ENCODE results near the gene COL6A2. TPM values are rescaled to one million over a fixed set of nuclear protein-coding genes. Genes with fewer than 3 reads are reported as not detected.

COL6A2 gene
- total and polyA plus RNA-seq, 2 of the 4 experiments (the other 2 are of a cell fraction), result 208 to 1,065 TPM

DNA sequence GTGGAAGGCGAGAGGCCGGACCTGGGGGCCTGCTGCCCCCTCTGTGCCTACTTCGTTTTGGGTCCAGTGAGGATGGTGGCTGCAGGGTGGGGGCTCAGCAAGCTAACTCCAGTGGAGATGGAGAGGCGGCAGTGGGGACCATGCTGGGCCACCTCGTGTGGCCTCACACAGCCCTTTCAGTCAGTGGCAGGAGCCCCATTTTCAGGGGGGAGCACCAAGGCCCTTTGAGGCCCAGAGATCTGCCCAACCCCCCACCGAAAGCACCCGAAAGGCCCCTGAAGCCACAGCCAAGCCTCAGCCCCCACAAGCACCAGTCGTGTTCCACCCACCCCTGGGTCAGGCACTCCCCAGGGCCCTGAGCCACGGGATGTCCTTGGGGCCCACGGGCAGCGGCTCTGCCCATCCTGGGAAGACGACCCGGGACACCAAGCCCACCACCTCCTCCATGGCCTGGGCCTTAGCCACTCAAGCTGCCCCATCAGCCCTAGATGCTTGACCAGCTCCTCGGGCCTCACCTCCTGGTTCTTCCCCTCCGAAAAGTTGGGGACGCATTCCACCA, 57.1 kb downstream of the COL6A2 start:
- Histone ChIP-seq H3K4me1 (ENCODE audit: control insufficient read depth, insufficient read depth, low read length) (peaks cover 2% of the 10 kb centered on the region), H3K9me3 (ENCODE audit: control insufficient read depth, insufficient read depth, low read length) (no peaks in the 10 kb centered on the region), H3K79me1 (ENCODE audit: low read depth in 1 of 2, low read length in 2 of 2) (no peaks in the 10 kb centered on the region), H3K27ac (ENCODE audit: insufficient read depth, low read length) (no peak overlapping the region), H3K4me2 (ENCODE audit: low read depth, low read length) (no peak overlapping the region), H3K23ac (ENCODE audit: low read depth, low read length) (no peak overlapping the region), H4K20me1 (ENCODE audit: insufficient read depth, low read length) (no peaks in the 10 kb centered on the region), H3K27me3 (ENCODE audit: control insufficient read depth, insufficient read depth, low read length) (no peaks in the 10 kb centered on the region), H2BK15ac (ENCODE audit: low read depth, low read length) (no peak overlapping the region), H2AK9ac (replicated peaks; ENCODE audit: low read depth, low read length, poor library complexity) (no peak overlapping the region), H2AFZ (replicated peaks; ENCODE audit: low read length, poor library complexity) (no peak overlapping the region), H4K5ac (ENCODE audit: low read depth, low read length) (no peak overlapping the region), H3K4ac (ENCODE audit: low read depth, low read length) (no peak overlapping the region), H2AK5ac (ENCODE audit: low read depth, low read length) (no peak overlapping the region), H3K9ac (ENCODE audit: low read depth, low read length) (no peak overlapping the region), H2BK20ac (ENCODE audit: low read depth, low read length) (no peak overlapping the region), H3K56ac (ENCODE audit: extremely low read depth, insufficient read depth, low read length) (no peak overlapping the region), H3K18ac (ENCODE audit: low read depth, low read length) (no peak overlapping the region), H3K4me3 (ENCODE audit: insufficient read depth, low read depth, low read length) (no peak overlapping the region), H3K36me3 (ENCODE audit: control insufficient read depth, insufficient read depth, low read length) (no peaks in the 10 kb centered on the region), H3K14ac (replicated peaks; ENCODE audit: low read depth, low read length) (no peak overlapping the region), H3K9me1 (ENCODE audit: insufficient read depth, low read length) (0 out of 2 replicates have a peak, but pooled peaks cover 3% of the 10 kb centered on the region), H4K8ac (ENCODE audit: low read depth in 2 of 2, low read length in 2 of 2) (no peak overlapping the region), H2BK5ac (ENCODE audit: low read depth, low read length, poor library complexity, severe bottlenecking) (no peak overlapping the region), H4K91ac (ENCODE audit: insufficient read depth, low read depth, low read length) (no peak overlapping the region), H2BK120ac (ENCODE audit: low read depth, low read length) (no peak overlapping the region)
- WGBS, 2 experiments (ENCODE audit: extremely low coverage in 2 of 2, insufficient read length in 1 of 2), result 98% methylated on average over 6 of the region's 16 CpGs; no CpG with 5 or more reads in 1 of the 2 experiments
- no TSS peak for BruUV-seq (replicated peaks)
- in situ Hi-C loops (cut with MboI; ENCODE audit: low sequenced_read_pairs), result no loop called here
- TF ChIP-seq FOS (IDR thresholded peaks at IDR 0.05; ENCODE audit: low read depth, low read length), result no peak
- no peak for TF ChIP-seq MAZ (IDR thresholded peaks at IDR 0.05; ENCODE audit: borderline replicate concordance, low read depth, low read length)
- no peak for TF ChIP-seq CEBPB (IDR thresholded peaks at IDR 0.05; ENCODE audit: low read depth, low read length)
- no peak for TF ChIP-seq RCOR1 (IDR thresholded peaks at IDR 0.05; ENCODE audit: insufficient replicate concordance, low read length)
- no peak for TF ChIP-seq MXI1 (IDR thresholded peaks at IDR 0.05; ENCODE audit: borderline replicate concordance, low read depth, low read length)
- TF ChIP-seq, protein P1, sequence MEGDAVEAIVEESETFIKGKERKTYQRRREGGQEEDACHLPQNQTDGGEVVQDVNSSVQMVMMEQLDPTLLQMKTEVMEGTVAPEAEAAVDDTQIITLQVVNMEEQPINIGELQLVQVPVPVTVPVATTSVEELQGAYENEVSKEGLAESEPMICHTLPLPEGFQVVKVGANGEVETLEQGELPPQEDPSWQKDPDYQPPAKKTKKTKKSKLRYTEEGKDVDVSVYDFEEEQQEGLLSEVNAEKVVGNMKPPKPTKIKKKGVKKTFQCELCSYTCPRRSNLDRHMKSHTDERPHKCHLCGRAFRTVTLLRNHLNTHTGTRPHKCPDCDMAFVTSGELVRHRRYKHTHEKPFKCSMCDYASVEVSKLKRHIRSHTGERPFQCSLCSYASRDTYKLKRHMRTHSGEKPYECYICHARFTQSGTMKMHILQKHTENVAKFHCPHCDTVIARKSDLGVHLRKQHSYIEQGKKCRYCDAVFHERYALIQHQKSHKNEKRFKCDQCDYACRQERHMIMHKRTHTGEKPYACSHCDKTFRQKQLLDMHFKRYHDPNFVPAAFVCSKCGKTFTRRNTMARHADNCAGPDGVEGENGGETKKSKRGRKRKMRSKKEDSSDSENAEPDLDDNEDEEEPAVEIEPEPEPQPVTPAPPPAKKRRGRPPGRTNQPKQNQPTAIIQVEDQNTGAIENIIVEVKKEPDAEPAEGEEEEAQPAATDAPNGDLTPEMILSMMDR (conservative IDR thresholded peaks at IDR 0.05; ENCODE audit: low read depth, low read length), result no peak
- no peak for TF ChIP-seq MAFK (IDR thresholded peaks at IDR 0.05; ENCODE audit: low read depth, low read length)
- TF ChIP-seq POLR2A (IDR thresholded peaks at IDR 0.05; ENCODE audit: low read depth, low read length), result no peak
- TF ChIP-seq BHLHE40 (IDR thresholded peaks at IDR 0.05; ENCODE audit: low read depth, low read length), result no peak
- TF ChIP-seq RFX5 (IDR thresholded peaks at IDR 0.05; ENCODE audit: low read depth, low read length), result no peak
- TF ChIP-seq, protein P2, sequence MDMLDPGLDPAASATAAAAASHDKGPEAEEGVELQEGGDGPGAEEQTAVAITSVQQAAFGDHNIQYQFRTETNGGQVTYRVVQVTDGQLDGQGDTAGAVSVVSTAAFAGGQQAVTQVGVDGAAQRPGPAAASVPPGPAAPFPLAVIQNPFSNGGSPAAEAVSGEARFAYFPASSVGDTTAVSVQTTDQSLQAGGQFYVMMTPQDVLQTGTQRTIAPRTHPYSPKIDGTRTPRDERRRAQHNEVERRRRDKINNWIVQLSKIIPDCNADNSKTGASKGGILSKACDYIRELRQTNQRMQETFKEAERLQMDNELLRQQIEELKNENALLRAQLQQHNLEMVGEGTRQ (IDR thresholded peaks at IDR 0.05; ENCODE audit: low read depth, low read length), result no peak
- no peak for TF ChIP-seq RAD21 (IDR thresholded peaks at IDR 0.05; ENCODE audit: low read length)
- TF ChIP-seq, protein P3, sequence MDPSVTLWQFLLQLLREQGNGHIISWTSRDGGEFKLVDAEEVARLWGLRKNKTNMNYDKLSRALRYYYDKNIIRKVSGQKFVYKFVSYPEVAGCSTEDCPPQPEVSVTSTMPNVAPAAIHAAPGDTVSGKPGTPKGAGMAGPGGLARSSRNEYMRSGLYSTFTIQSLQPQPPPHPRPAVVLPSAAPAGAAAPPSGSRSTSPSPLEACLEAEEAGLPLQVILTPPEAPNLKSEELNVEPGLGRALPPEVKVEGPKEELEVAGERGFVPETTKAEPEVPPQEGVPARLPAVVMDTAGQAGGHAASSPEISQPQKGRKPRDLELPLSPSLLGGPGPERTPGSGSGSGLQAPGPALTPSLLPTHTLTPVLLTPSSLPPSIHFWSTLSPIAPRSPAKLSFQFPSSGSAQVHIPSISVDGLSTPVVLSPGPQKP (IDR thresholded peaks at IDR 0.05; ENCODE audit: borderline replicate concordance, low read depth, low read length), result no peak
- no peak for TF ChIP-seq CHD1 (IDR thresholded peaks at IDR 0.05; ENCODE audit: low read depth, low read length)
- TF ChIP-seq SMC3 (IDR thresholded peaks at IDR 0.05; ENCODE audit: low read depth, low read length), result no peak
- dilution Hi-C loops (cut with HindIII; ENCODE audit: low sequenced_read_pairs, unreplicated experiment), result no loop called here
- ATAC-seq (ENCODE audit: low read depth), result no peak
- intact Hi-C loops (cut with micrococcal nuclease), result no loop called here
- no peak for DNase-seq
- CTCF ChIA-PET, result no interaction called here
- POLR2A ChIA-PET (ENCODE audit: unreplicated experiment), result no interaction called here
